AG08396 (cell line): ENCODE data around the gene KRT39.
"Not testable (repeated sequence)": the region's sequence is repeated elsewhere in the genome, so short reads cannot be mapped to it uniquely, and the experiment has no call there.

Experiments used
- DNase-seq: peaks from one replicate; pipeline ENCODE4 v3.0.0; 2012; ENCODE audit warnings: low spot score, mixed read lengths

KRT39 gene

GRCh38 chr17:40938981-40939380 lies 27.8 kb downstream of the KRT39 start:
- no peak for DNase-seq

GRCh38 chr17:40937384-40937819 lies 29.3 kb downstream of the KRT39 start, which contains the start of gene KRT23:
TSS of gene KRT23 (minus strand) at chr17:40937646. CDS start at chr17:40936603, 1,043 bp downstream.
- no peak for DNase-seq

GRCh38 chr17:40936976-40937375 lies 29.8 kb downstream of the KRT39 start:
- DNase-seq, result no peak

GRCh38 chr17:40936437-40936971 lies 30.2 kb downstream of the KRT39 start:
- DNase-seq, result no peak

- no peak for DNase-seq
Observed at GRCh38 chr17:40935624-40936023, 31.1 kb downstream of the KRT39 start.

GRCh38 chr17:40932608-40933007 lies 34.1 kb downstream of the KRT39 start:
- DNase-seq, result no peak

- DNase-seq, result no peak
Observed at GRCh38 chr17:40931311-40931710, 35.4 kb downstream of the KRT39 start.

GRCh38 chr17:40926341-40926740 lies 40.4 kb downstream of the KRT39 start:
- no peak for DNase-seq

GRCh38 chr17:40922239-40922638 lies 44.5 kb downstream of the KRT39 start:
- peak; percentile 80 for DNase-seq

- DNase-seq, result no peak
Observed at GRCh38 chr17:40921026-40921425, 45.7 kb downstream of the KRT39 start.

- DNase-seq, result not testable (repeated sequence)
Observed at GRCh38 chr17:40917116-40917515, 49.6 kb downstream of the KRT39 start.

GRCh38 chr17:40916366-40916765 lies 50.4 kb downstream of the KRT39 start:
- DNase-seq, result no peak

- peak; percentile 36 for DNase-seq
Observed at GRCh38 chr17:40915721-40916256, 51.0 kb downstream of the KRT39 start.

GRCh38 chr17:40915199-40915661 lies 51.5 kb downstream of the KRT39 start:
- peak; percentile 61 for DNase-seq

GRCh38 chr17:40914075-40914855 lies 52.5 kb downstream of the KRT39 start:
- no peak for DNase-seq

GRCh38 chr17:40912486-40913210 lies 54.1 kb downstream of the KRT39 start:
- no peak for DNase-seq

- DNase-seq, result no peak
Observed at GRCh38 chr17:40910441-40910841, 56.3 kb downstream of the KRT39 start.

GRCh38 chr17:40909755-40910154 lies 57.0 kb downstream of the KRT39 start:
- peak; percentile 26 for DNase-seq

GRCh38 chr17:40909351-40909750 lies 57.4 kb downstream of the KRT39 start:
- peak; percentile 83 for DNase-seq
